Loucy (cell line): Measurements from ENCODE around the gene DSC2.

Experiments
- H2AFZ ChIP-seq: fragments of 200-600 bp; sonication (generic); 2 replicates; pipeline ENCODE4 v1.6.0; 2016; ENCODE audit warnings: antibody characterized with exemption, mild to moderate bottlenecking, low read length, moderate library complexity
- H3F3A ChIP-seq: fragments of 200-600 bp; 2 replicates; pipeline ENCODE4 v1.6.0; 2016; ENCODE audit warnings: antibody characterized with exemption, low read depth, mild to moderate bottlenecking
- H3K27me3 ChIP-seq: fragments of 200-600 bp; sonication (generic); 2 replicates; pipeline ENCODE4 v1.6.1; 2014; ENCODE audit warnings: low read length, mild to moderate bottlenecking; ENCODE audit not compliant: insufficient read depth, poor library complexity, severe bottlenecking
- H3K36me3 ChIP-seq: fragments of 200-600 bp; sonication (generic); 2 replicates; pipeline ENCODE4 v1.6.1; 2016; ENCODE audit warnings: low read length; ENCODE audit not compliant: insufficient read depth
- H3K4me1 ChIP-seq: fragments of 200-600 bp; sonication (generic); 2 replicates; pipeline ENCODE4 v1.5.1; 2014; ENCODE audit warnings: low read length, mild to moderate bottlenecking; ENCODE audit not compliant: insufficient read depth, poor library complexity, severe bottlenecking
- H3K4me2 ChIP-seq: fragments of 200-600 bp; sonication (generic); 2 replicates; pipeline ENCODE4 v1.6.0; 2014; ENCODE audit warnings: antibody characterized with exemption, low read length, low read depth, mild to moderate bottlenecking; ENCODE audit not compliant: poor library complexity, severe bottlenecking
- H3K4me3 ChIP-seq: fragments of 200-600 bp; sonication (generic); 2 replicates; pipeline ENCODE4 v1.5.1; 2014; ENCODE audit warnings: low read length, mild to moderate bottlenecking, mixed read lengths; ENCODE audit not compliant: poor library complexity, severe bottlenecking
- H3K79me2 ChIP-seq: fragments of 200-600 bp; sonication (generic); 2 replicates; pipeline ENCODE4 v1.6.1; 2014; ENCODE audit warnings: low read length; ENCODE audit not compliant: insufficient read depth
- H3K9ac ChIP-seq: fragments of 200-600 bp; sonication (generic); 2 replicates; pipeline ENCODE4 v1.6.0; 2014; ENCODE audit warnings: mild to moderate bottlenecking, low read depth, low read length, moderate library complexity; ENCODE audit not compliant: poor library complexity, severe bottlenecking
- H3K9me2 ChIP-seq: fragments of 200-600 bp; sonication (generic); replicated peaks from 2 replicates; pipeline ENCODE4 v1.6.1; 2016; ENCODE audit warnings: low read depth, low read length, mixed read lengths
- H3K9me3 ChIP-seq: fragments of 200-600 bp; sonication (generic); 2 replicates; pipeline ENCODE4 v1.6.1; 2014; ENCODE audit warnings: mild to moderate bottlenecking, antibody characterized with exemption, low read length, low read depth; ENCODE audit not compliant: insufficient read depth
- H4K20me1 ChIP-seq: fragments of 200-600 bp; sonication (generic); 2 replicates; pipeline ENCODE4 v1.6.0; 2014; ENCODE audit warnings: antibody characterized with exemption, low read length, mild to moderate bottlenecking; ENCODE audit not compliant: insufficient read depth, poor library complexity, severe bottlenecking
- EZH2phosphoT487 ChIP-seq: fragments of 200-600 bp; IDR thresholded peaks from 2 replicates; pipeline ENCODE4 v1.6.1; 2018; ENCODE audit warnings: antibody characterized with exemption, mild to moderate bottlenecking, moderate library complexity, borderline replicate concordance
- TF ChIP-seq, protein P1 (sequence below): fragments of 200-600 bp; sonication (generic); conservative IDR thresholded peaks from 2 replicates; pipeline ENCODE4 v1.5.1; 2014; ENCODE audit warnings: mild to moderate bottlenecking, antibody characterized with exemption, low read length

Gene DSC2

GRCh38 chr18:31065036-31065773 lies 37.0 kb downstream of the DSC2 start:
- Histone ChIP-seq H3K9ac (no peak overlapping the region), H3F3A (no peaks in the 10 kb centered on the region), H3K9me3 (no peaks in the 10 kb centered on the region), H3K4me3 (no peak overlapping the region), H3K36me3 (no peaks in the 10 kb centered on the region), H3K4me2 (no peak overlapping the region), H2AFZ (no peak overlapping the region), H3K79me2 (no peaks in the 10 kb centered on the region), H3K4me1 (no peaks in the 10 kb centered on the region), H3K27me3 (no peaks in the 10 kb centered on the region), H3K9me2 (no peaks in the 10 kb centered on the region), H4K20me1 (no peaks in the 10 kb centered on the region)
- TF ChIP-seq, protein P1, sequence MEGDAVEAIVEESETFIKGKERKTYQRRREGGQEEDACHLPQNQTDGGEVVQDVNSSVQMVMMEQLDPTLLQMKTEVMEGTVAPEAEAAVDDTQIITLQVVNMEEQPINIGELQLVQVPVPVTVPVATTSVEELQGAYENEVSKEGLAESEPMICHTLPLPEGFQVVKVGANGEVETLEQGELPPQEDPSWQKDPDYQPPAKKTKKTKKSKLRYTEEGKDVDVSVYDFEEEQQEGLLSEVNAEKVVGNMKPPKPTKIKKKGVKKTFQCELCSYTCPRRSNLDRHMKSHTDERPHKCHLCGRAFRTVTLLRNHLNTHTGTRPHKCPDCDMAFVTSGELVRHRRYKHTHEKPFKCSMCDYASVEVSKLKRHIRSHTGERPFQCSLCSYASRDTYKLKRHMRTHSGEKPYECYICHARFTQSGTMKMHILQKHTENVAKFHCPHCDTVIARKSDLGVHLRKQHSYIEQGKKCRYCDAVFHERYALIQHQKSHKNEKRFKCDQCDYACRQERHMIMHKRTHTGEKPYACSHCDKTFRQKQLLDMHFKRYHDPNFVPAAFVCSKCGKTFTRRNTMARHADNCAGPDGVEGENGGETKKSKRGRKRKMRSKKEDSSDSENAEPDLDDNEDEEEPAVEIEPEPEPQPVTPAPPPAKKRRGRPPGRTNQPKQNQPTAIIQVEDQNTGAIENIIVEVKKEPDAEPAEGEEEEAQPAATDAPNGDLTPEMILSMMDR, result no peak
- TF ChIP-seq EZH2phosphoT487, result no peak

DNA sequence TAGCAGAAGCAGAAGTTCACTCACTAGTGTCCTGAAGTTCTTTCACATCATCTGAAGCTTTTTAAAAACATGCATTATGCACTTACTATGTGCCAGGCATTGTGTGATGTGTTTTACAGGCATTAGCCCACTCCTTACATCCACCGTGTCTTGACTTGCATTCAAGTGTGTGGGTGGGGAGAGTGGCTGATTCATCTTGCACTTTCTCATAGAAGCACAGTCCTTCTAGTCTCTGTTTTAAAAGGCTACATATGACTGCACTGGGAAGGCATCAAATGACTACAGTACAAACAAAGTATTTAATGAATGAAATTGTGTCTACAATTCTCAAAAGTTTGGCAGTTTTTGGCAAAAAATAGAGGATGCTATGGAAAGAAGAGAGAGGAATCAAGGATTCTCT lies 38.1 kb downstream of the DSC2 start:
- Histone ChIP-seq H3K79me2 (no peaks in the 10 kb centered on the region), H3K4me3 (no peak overlapping the region), H3K27me3 (no peaks in the 10 kb centered on the region), H3K4me2 (no peak overlapping the region), H3K9me3 (no peaks in the 10 kb centered on the region), H3K4me1 (no peaks in the 10 kb centered on the region), H3K36me3 (no peaks in the 10 kb centered on the region), H4K20me1 (no peaks in the 10 kb centered on the region), H3K9me2 (no peaks in the 10 kb centered on the region), H2AFZ (no peak overlapping the region), H3F3A (no peaks in the 10 kb centered on the region), H3K9ac (no peak overlapping the region)
- no peak for TF ChIP-seq EZH2phosphoT487
- TF ChIP-seq, protein P1, result no peak

- H3K9ac ChIP-seq, result no peak overlapping the region
- TF ChIP-seq, protein P1, result no peak
- no peak for TF ChIP-seq EZH2phosphoT487
- H3K9me2 ChIP-seq, result no peaks in the 10 kb centered on the region
- no peaks in the 10 kb centered on the region for H3K27me3 ChIP-seq
- no peak overlapping the region for H3K4me2 ChIP-seq
- no peaks in the 10 kb centered on the region for H3K36me3 ChIP-seq
- H2AFZ ChIP-seq, result no peak overlapping the region
- H3K9me3 ChIP-seq, result no peaks in the 10 kb centered on the region
- no peaks in the 10 kb centered on the region for H4K20me1 ChIP-seq
- no peaks in the 10 kb centered on the region for H3K79me2 ChIP-seq
- H3F3A ChIP-seq, result no peaks in the 10 kb centered on the region
- H3K4me3 ChIP-seq, result no peak overlapping the region
- no peaks in the 10 kb centered on the region for H3K4me1 ChIP-seq
Measured at GRCh38 chr18:31061945-31062344, 40.3 kb downstream of the DSC2 start.
